ENCODE data around the gene KIF4A.
A peak's percentile ranks its signal among the peaks of the same experiment; 100 is the strongest.

KIF4A gene

DNA sequence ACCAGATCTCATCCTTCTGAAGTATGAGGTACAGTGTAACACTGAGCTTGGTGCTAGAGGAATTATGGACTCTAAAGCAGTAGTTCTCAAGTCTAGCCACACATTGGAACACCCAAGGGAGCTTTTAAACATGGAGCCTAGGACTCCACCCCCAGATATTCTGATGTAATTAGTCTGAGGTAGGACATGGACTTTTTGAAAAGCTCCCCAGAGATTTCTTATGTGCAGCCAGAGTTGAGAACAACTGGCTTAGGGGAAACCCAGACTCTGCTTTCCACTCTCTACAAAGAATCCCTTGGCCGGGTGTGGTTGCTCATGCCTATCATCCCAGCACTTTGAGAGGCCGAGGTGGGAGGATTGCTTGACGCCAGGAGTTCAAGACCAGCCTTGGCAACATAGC is 121.6 kb downstream of the KIF4A start:
- TF ChIP-seq, protein P1, sequence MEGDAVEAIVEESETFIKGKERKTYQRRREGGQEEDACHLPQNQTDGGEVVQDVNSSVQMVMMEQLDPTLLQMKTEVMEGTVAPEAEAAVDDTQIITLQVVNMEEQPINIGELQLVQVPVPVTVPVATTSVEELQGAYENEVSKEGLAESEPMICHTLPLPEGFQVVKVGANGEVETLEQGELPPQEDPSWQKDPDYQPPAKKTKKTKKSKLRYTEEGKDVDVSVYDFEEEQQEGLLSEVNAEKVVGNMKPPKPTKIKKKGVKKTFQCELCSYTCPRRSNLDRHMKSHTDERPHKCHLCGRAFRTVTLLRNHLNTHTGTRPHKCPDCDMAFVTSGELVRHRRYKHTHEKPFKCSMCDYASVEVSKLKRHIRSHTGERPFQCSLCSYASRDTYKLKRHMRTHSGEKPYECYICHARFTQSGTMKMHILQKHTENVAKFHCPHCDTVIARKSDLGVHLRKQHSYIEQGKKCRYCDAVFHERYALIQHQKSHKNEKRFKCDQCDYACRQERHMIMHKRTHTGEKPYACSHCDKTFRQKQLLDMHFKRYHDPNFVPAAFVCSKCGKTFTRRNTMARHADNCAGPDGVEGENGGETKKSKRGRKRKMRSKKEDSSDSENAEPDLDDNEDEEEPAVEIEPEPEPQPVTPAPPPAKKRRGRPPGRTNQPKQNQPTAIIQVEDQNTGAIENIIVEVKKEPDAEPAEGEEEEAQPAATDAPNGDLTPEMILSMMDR (IDR thresholded peaks at IDR 0.05; ENCODE audit: control insufficient read depth, insufficient read depth, low read depth, low read length, missing control alignments), result no peak
- no peak overlapping the region for H3K4me3 ChIP-seq (ENCODE audit: control insufficient read depth, low read depth, low read length)
- DNase-seq (ENCODE audit: low read depth), result no peak

DNA sequence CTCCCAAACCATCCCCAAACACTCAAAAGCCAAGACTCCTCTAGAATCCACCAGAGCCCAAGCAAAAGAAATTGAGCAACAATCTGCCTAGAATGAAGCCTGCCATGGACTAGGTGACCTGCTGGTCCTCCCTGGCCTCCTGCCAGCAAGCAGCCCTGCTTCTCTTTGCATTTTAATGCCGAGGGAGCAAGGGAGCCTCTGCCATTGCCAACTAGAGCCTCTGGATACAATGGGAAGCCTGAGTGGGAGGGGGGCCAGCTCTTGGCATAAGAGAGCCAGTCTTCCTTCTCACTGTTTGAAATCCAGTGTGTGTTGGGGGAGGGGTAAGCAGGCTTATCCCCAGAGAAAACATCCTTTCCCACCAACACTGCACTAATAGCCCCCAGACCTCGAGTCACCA is 131.7 kb downstream of the KIF4A start:
- TF ChIP-seq, protein P1 (IDR thresholded peaks at IDR 0.05; ENCODE audit: control insufficient read depth, insufficient read depth, low read depth, low read length, missing control alignments), result no peak
- no peak overlapping the region for H3K4me3 ChIP-seq (ENCODE audit: control insufficient read depth, low read depth, low read length)
- no peak for DNase-seq (ENCODE audit: low read depth)

DNA sequence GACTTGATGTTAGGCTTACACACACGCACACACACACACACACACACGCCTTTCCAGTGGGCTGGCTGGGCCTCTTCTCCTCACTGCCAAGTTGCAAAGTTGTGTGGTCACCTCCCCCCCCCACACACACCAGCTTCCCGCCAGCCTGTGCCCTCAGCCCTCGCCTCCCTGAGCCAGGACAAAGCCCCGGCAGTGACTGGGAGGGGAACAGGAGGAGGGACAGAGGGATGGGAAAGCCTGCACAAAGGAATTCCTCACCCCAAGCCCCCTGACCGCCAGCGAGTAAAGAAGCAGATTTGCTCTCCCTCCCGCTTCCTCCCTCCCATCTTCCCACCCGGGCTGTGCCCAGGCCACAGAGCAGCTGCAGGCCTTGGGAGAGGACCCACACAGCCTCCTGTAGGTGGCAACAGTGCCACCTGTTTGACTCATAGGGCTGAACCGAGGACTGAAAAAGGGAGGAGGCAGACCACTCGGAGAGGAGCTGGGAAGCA is 133.0 kb downstream of the KIF4A start, which contains the start of gene GDPD2:
GDPD2 (plus strand) TSS at position 464 of the 491 bp plus-strand sequence. CDS start 1,671 bp downstream, outside the sequence.
- TF ChIP-seq, protein P1 (IDR thresholded peaks at IDR 0.05; ENCODE audit: control insufficient read depth, insufficient read depth, low read depth, low read length, missing control alignments), result peak; percentile 25
- no peak within 1 kb of the TSS for H3K4me3 ChIP-seq (ENCODE audit: control insufficient read depth, low read depth, low read length)
- DNase-seq (ENCODE audit: low read depth), result no peak

DNA sequence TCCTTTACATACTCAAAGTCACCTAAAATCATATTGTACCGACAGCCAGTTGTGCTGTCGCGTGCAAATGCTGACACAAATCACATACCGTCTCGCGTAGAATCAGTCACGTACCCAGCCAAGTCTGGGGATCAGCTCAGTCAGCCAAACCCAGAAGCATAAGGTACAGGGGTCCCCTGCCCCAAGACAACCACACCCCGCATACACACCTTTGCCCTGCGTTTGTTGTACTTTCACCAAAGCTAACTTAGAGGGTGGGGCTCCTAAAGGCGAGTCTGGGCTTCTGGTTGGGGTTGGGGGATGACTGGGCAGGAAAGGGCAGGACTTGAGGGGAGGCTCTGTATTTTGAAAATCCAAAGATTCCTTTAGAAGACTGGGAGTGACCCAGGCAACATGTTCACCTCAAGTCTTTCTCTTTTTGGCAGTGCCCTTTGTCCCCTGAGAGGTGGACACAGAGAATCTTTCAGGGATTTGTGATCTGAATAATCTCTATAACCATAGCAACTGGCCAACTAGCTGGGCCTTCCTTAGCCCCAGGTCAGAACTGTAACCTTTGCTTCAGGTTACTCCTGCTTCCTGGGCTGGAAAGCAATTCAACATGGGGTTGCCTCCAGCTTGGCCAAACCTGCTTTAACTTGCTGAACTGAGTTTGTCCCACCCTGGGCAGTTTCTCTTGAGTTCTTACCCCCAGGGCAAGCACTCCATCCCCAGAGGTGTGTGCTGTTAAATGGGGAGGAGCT is 134.2 kb downstream of the KIF4A start:
- DNase-seq (ENCODE audit: low read depth), result no peak
- TF ChIP-seq, protein P1 (IDR thresholded peaks at IDR 0.05; ENCODE audit: control insufficient read depth, insufficient read depth, low read depth, low read length, missing control alignments), result no peak
- H3K4me3 ChIP-seq (ENCODE audit: control insufficient read depth, low read depth, low read length), result no peak overlapping the region

DNA sequence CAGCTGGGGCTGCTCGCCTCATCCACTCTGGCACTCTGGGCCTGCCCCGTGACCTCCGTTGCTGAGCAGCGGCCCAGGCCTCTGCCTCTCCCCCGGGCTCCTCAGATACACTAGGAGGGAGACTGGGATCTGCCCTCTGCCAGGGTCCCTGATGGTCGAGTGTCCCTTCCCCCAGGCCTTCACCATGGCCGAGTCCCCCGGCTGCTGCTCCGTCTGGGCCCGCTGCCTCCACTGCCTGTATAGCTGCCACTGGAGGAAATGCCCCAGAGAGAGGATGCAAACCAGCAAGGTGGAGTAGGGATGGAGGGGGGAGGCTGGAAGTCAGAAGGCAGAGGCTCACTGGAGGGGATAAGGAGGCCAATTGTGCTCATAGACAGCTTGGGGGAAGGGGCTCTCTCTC is 134.9 kb downstream of the KIF4A start:
- no peak overlapping the region for H3K4me3 ChIP-seq (ENCODE audit: control insufficient read depth, low read depth, low read length)
- TF ChIP-seq, protein P1 (IDR thresholded peaks at IDR 0.05; ENCODE audit: control insufficient read depth, insufficient read depth, low read depth, low read length, missing control alignments), result no peak
- DNase-seq (ENCODE audit: low read depth), result no peak

DNA sequence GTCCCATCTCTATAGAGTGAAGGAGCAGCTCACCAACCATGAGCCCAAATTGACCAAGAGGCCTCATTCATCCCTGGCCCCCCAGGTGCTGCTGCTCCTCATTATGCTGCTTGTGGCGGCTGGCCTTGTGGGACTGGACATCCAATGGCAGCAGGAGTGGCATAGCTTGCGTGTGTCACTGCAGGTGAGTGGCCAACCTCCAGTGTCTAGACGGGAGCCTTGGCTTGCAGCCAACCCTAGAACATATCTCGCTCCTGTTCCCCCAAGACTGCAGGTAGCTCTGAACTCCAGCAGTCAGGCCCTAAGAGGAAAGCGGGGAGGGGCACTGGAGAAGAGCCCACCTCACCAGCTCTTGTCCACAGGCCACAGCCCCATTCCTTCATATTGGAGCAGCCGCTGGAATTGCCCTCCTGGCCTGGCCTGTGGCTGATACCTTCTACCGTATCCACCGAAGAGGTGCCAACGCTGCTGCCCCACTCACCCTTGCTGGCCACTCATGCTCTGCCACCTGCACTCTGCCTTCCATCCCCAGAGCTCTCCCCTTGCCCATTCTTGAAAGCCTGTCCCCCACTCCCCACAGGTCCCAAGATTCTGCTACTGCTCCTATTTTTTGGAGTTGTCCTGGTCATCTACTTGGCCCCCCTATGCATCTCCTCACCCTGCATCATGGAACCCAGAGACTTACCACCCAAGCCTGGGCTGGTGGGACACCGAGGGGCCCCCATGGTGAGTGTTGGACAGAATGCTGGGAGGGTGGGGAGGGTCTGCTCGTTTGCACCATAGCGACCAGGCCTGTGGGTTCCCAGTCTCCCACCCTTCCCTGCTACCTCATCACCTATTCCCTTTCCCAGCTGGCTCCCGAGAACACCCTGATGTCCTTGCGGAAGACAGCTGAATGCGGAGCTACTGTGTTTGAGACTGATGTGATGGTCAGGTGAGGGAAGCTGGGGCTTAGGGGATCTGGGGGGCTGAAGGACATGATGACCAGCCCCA is 136.7 kb downstream of the KIF4A start:
- TF ChIP-seq, protein P1 (IDR thresholded peaks at IDR 0.05; ENCODE audit: control insufficient read depth, insufficient read depth, low read depth, low read length, missing control alignments), result no peak
- H3K4me3 ChIP-seq (ENCODE audit: control insufficient read depth, low read depth, low read length), result no peak overlapping the region
- DNase-seq (ENCODE audit: low read depth), result no peak
